HG02938 (cell line): Measurements from ENCODE around the gene IMMT.

Source experiments
- ATAC-seq: cut with Tn5 transposase; IDR thresholded peaks from one replicate; pipeline ENCODE4 v1.9.1; 2021; ENCODE audit warnings: mild to moderate bottlenecking, moderate library complexity; ENCODE audit not compliant: unreplicated experiment

IMMT gene

DNA sequence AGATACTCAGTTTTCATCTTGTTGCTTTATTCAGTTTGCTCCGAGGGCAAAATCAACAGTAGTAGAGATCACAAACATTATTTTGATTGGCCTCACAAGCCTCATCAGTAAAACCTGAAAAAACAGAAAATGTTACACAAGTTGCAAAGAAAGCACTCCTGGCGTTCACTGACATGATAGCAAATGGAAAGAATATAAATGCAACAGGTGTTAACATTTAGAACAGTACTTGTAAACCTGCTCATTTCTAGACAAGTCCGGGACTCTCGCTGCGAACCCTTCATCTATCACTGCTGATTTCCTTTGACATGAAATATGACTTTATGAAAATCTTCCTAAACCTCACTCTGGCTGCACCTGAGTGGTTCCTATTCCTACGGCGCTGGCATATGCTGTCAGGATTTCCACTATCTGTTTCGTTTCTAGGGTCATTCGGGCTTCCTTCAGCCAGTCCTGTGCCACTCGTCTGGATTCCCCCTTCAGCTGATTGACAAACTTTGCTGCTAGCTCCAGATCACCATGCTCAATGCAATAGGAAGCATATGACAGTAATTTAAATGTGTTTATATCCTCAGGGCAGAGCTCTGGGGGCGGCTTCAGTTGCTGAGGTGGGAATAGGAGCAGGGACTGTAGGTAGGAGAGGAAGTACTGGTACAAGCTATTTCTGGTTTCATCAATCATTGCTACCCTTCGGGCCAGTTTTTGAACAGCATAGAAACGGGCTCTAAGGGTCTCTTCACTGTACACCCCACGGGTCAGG lies 51.2 kb downstream of the IMMT start:
- no peak for ATAC-seq

DNA sequence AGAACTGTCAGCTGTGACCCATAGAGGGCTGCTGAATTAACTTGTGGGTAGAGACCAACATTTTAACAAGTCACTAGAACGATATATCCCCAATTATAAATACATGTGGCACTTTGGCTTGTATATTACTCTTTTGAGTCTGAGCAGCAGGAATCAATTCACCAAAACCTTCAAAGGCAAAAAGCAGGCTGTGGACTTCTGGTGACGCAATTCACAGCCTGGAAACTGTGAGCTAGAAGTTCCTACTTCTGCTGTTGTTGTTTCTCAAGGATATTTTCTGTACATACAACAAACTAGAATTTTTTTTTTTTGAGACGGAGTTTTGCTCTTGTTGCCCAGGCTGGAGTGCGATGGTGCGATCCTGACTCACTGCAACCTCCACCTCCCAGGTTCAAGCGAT lies 52.0 kb downstream of the IMMT start:
- no peak for ATAC-seq

DNA sequence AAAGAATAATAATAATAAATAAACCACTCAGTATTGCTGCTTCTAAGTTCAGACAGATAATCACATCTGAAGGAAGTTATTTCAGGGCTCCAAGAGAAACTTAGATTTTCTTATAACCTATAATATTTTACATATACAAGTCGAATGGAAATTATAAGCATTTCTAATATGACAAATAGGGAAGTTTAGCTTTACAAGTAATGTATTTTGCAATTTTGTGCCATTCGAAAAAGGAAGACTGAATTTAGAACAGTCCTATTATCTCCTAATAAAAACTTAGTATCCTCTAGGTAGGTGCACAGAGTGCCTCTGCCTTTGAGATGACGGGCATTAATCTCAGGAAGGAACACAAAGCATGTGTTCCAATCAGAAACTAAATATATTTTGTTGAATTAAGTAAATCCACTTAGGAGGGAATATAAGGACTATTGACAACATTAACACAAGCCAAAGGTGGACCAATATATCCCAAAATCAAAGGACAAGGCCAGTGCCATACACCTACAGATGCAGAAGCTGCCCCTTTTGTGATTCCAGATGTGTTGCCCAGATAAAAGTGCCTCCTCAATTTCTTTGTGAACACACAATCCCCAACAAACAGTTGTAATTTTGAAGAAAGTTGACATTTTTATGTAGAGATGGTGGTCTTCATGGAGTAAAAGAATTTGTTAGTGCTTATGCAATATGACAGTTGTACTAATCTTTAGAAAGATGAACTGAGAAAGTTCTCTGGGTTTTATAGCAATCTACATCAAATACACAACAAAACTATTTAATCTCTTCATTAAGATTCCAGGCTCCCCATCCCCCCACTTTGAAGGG lies 52.6 kb downstream of the IMMT start:
- no peak for ATAC-seq

GRCh38 chr2:86140969-86141392 lies 54.3 kb downstream of the IMMT start:
- no peak for ATAC-seq

GRCh38 chr2:86139981-86140380 lies 55.3 kb downstream of the IMMT start:
- no peak for ATAC-seq

DNA sequence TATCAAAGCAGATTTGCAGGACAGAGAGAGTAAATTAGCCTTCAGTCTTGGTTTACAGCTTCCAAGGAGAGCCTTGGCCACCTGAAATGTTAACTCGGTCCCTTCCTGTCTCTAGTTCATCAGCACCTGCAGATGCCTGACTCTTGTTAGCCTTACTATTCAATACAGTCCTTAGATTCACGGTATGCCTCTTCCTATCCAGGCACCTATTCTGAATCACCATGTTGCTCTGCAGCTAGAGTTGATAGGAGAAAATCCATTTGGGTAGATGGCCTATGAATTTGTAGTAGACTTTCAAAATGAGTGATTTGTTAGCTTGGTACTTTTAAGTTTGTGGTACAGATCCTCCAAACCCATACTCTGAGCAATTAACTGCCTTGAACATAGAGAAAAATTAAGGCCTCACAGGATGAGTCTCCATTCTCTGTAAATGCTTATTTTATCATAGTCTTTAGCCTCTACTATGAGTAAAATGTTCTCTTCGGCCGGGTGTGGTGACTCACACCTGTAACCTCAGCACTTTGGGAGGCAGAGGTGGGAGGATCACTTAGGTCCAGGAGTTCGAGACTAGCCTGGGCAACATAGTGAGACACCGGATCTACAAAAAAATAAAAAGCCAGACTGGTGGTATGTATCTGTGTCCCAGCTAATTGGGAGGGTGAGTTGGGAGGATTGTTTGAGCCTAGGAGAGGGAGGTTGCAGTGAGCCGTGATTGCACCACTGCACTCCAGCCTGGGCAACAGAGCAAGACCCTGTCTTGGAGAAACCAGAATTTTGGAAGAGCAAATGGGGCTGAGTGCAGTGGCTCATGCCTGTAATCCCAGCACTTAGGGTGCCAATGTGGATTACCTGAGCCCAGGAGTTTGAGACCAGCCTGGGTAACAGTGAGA lies 56.3 kb downstream of the IMMT start:
- no peak for ATAC-seq

GRCh38 chr2:86136141-86136540 lies 59.1 kb downstream of the IMMT start:
- ATAC-seq: no peak

DNA sequence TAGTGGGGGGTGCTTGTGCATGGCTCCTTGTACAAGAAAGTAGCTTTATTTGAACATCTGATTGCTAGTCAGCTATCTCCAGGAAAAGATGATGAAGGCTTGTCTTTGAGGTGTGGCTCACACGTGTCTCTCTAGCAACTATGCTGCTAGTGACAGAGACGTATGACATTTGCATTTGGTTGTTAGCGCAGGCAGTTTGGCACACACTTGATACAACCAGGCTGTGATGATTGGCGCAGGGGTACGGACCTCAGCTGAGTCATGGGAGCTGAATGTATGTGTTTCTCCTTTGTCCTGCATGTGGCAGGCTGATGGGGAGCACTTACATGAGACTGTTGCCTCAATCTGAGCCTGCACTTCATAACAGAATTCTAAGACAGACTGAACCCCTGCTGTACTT lies 59.6 kb downstream of the IMMT start:
- ATAC-seq: no peak

GRCh38 chr2:86134709-86135108 lies 60.6 kb downstream of the IMMT start:
- no peak for ATAC-seq

GRCh38 chr2:86124683-86125082 lies 70.6 kb downstream of the IMMT start:
- ATAC-seq: no peak

- ATAC-seq: no peak
These were observed 71.8 kb downstream of the IMMT start for GRCh38 chr2:86123328-86123925.

DNA sequence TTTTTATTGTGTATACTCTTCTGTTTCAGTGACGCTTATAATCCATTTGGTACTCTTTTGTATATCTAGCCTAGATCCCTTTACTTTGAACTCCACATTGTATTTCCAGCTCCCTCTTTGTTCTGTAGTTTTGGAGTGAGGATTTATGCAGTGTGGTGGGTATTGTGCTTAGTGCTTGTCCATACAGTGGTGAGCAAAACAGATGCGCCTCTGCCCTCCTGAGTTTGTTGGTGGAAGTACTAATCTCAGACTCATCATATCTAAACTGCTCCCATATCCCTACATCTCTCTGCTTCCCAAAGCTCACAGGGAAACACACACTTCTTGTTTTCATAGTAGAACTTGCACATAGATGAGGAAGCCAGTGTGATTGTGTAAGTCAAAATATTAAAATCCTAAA lies 77.1 kb downstream of the IMMT start:
- no peak for ATAC-seq

- ATAC-seq: no peak
These were observed 88.2 kb downstream of the IMMT start for GRCh38 chr2:86107031-86107430.

DNA sequence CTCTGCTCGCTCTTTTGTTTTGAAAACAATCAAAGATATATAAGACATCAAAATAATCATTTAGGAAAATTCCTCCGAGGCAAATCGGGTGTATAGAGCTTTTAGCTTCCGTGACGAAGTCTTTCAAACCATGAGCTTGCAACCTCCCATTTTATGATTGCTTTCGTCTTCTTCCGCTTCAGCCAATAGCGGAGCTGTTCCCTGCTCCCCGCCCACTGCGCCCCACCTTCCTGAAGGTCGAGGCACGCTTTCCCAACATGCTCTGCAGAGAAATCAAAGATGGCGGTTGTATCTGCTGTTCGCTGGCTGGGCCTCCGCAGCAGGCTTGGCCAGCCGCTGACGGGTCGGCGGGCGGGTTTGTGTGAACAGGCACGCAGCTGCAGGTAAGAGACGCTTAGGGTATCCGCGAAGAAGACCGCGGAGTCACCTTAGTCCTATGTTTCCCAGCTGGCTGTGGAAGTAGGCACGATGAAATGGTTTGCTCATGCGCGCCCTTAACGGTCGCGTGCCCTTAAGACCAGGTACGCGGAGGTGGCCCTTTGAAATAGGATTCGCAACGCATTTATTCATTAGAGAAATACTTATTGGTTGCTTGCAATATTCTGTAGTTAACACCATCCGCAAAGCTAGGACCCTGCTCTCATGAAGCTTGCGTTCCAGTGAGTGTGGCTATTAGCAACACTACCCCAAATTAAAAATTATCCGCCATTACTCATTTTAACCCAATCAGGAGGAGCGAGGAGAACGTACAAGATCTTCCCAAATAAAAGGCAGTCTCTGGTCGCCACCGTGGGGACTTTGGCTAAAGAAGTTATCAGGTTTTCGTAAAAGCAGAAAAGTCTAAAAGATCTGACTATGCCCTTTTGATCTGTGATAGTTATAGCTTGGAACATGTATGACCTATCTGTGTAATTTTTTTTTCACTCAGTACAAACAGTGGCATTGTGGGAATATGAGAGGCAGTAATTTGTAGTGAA lies 89.0 kb downstream of the IMMT start, which contains the start of gene PTCD3:
TSS of gene PTCD3 (plus strand) at position 267 of the 977 bp plus-strand sequence. CDS start at position 280, 13 bp downstream.
- ATAC-seq: peak; percentile 85

- ATAC-seq: peak; percentile 63
These were observed 89.9 kb downstream of the IMMT start, which contains the start of gene POLR1A for GRCh38 chr2:86105252-86105968. Gene POLR1A, minus strand, starts transcription at chr2:86105886. Its CDS starts 110 bp downstream, at chr2:86105776.

GRCh38 chr2:86102157-86102556 lies 93.1 kb downstream of the IMMT start:
- no peak for ATAC-seq

DNA sequence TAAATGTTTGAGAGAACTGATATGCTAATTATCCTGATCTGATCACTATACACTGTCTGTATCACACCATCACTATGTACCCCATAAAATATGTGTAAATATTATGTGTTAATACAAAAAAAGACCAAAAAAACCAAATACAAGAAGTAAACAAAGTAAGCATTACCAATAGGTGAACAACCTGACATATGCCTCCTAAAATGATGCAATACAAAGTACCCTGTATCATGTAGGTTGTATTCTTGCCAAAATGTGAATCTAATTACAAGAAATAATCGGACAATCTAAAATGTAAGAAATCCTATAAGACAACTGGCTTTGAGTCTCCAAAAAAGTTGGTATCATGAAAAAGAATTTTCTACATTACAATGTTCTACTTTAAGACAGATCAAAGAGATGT lies 97.3 kb downstream of the IMMT start:
- no peak for ATAC-seq

- ATAC-seq: no peak
These were observed 98.0 kb downstream of the IMMT start for GRCh38 chr2:86097114-86097896.
